Esophagus squamous epithelium (tissue), 4 donors: ENCODE results near the gene TAPBPL.

Experiments used
- CTCF ChIP-seq, 6 experiments: fragments of 450-650 bp in 4 of 6; fragments of 200-600 bp in 2 of 6; sonication (generic) in 2 of 6; IDR thresholded peaks; one replicate each; pipeline ENCODE4 v1.5.1; 2016 to 2019; ENCODE audit warnings: antibody characterized with exemption in 6 of 6, mild to moderate bottlenecking in 4 of 6, moderate library complexity in 4 of 6
- POLR2A ChIP-seq, 4 donors: fragments of 450-650 bp; IDR thresholded peaks; one replicate each; pipeline ENCODE4 v1.6.1; 2017; ENCODE audit warnings: antibody characterized with exemption in 4 of 4, mild to moderate bottlenecking in 4 of 4, moderate library complexity in 3 of 4

DNA sequence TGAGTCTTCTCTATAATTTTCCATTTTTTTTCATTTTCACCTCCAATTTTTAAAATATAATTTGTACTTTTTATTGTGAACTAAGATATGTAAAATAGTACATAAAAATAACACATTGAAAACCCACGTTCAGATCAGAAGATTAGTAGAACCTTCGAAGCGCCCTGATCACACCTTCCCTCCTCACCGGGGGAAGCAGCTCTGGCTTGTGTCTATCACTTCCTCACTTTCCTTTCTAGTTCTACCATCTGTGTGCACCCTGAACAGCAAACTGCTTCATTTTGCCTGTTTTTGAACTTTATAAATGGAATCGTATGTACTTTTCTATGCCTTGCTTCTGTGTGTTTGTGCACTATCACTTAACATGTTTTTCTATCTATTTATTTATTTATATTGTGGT lies 18.9 kb upstream of the TAPBPL start:
- no peak for TF ChIP-seq CTCF (IDR thresholded peaks at IDR 0.05)
- no peak for TF ChIP-seq POLR2A (IDR thresholded peaks at IDR 0.05)
